HAP-1 (cell line): ENCODE measurements around the gene MAP3K5.

Source experiments
- DNase-seq, 2 experiments: peaks; one replicate each; pipeline ENCODE4 v3.0.0-alpha.2; 2016 to 2020; ENCODE audit warnings: low spot score in 2 of 2
- H3K27me3 ChIP-seq: fragments of 250-450 bp; sonication (Bioruptor Pico); 2 replicates; pipeline ENCODE4 v1.5.1; 2020; ENCODE audit warnings: low read depth, mild to moderate bottlenecking, moderate library complexity
- H3K36me3 ChIP-seq: fragments of 250-450 bp; sonication (Bioruptor Pico); replicated peaks from 2 replicates; pipeline ENCODE4 v1.5.1; 2020; ENCODE audit warnings: mild to moderate bottlenecking
- H3K4me1 ChIP-seq: fragments of 250-450 bp; sonication (Bioruptor Pico); 2 replicates; pipeline ENCODE4 v1.5.1; 2020; ENCODE audit warnings: mild to moderate bottlenecking
- H3K4me3 ChIP-seq: fragments of 250-450 bp; sonication (Bioruptor Pico); 2 replicates; pipeline ENCODE4 v1.5.1; 2020; ENCODE audit warnings: mild to moderate bottlenecking, moderate library complexity
- H3K9me3 ChIP-seq: fragments of 250-450 bp; sonication (Bioruptor Pico); 2 replicates; pipeline ENCODE4 v1.5.1; 2020; ENCODE audit warnings: mild to moderate bottlenecking, moderate library complexity
- in situ Hi-C: fragments of 300-500 bp; cut with MboI; formaldehyde crosslinking; loops from 3 replicates; pipeline ENCODE4 v1.14.3; 2020; ENCODE audit warnings: low sequenced_read_pairs, inconsistent platforms, mixed read lengths

MAP3K5 gene

GRCh38 chr6:136657666-136658065 is 134.6 kb downstream of the MAP3K5 start:
- H3K4me3 ChIP-seq: no peak overlapping the region
- in situ Hi-C loops: no loop called here
- no peaks in the 10 kb centered on the region for H3K9me3 ChIP-seq
- H3K4me1 ChIP-seq: peaks cover 32% of the 10 kb centered on the region
- no peaks in the 10 kb centered on the region for H3K27me3 ChIP-seq
- no peaks in the 10 kb centered on the region; the same call in 1 of the 2 replicates for H3K36me3 ChIP-seq
- DNase-seq: no peak

GRCh38 chr6:136656121-136656520 is 136.2 kb downstream of the MAP3K5 start:
- no peak for DNase-seq
- Histone ChIP-seq H3K4me1 (peaks cover 17% of the 10 kb centered on the region), H3K9me3 (no peaks in the 10 kb centered on the region), H3K36me3 (no peaks in the 10 kb centered on the region; the same call in 1 of the 2 replicates), H3K4me3 (no peak overlapping the region), H3K27me3 (no peaks in the 10 kb centered on the region)
- in situ Hi-C loops: no loop called here

GRCh38 chr6:136655239-136656014 is 136.8 kb downstream of the MAP3K5 start:
- no peak for DNase-seq
- in situ Hi-C loops: no loop called here
- H3K4me3 ChIP-seq: no peak overlapping the region

GRCh38 chr6:136654086-136654485 is 138.2 kb downstream of the MAP3K5 start:
- Histone ChIP-seq H3K4me1 (no peaks in the 10 kb centered on the region), H3K36me3 (no peaks in the 10 kb centered on the region; the same call in 1 of the 2 replicates), H3K27me3 (no peaks in the 10 kb centered on the region), H3K9me3 (no peaks in the 10 kb centered on the region), H3K4me3 (no peak overlapping the region)
- in situ Hi-C loops: no loop called here
- no peak for DNase-seq

More at GRCh38 chr6:136655239-136656014, 136.8 kb downstream of the MAP3K5 start:
- Histone ChIP-seq H3K27me3 (no peaks in the 10 kb centered on the region), H3K4me1 (peaks cover 12% of the 10 kb centered on the region), H3K9me3 (no peaks in the 10 kb centered on the region), H3K36me3 (no peaks in the 10 kb centered on the region; the same call in 1 of the 2 replicates)

- Histone ChIP-seq H3K4me3 (no peak overlapping the region), H3K36me3 (no peaks in the 10 kb centered on the region; the same call in 1 of the 2 replicates), H3K9me3 (no peaks in the 10 kb centered on the region), H3K4me1 (no peaks in the 10 kb centered on the region), H3K27me3 (no peaks in the 10 kb centered on the region)
- DNase-seq: no peak
- in situ Hi-C loops: no loop called here
Observed at GRCh38 chr6:136652656-136653055, 139.6 kb downstream of the MAP3K5 start.

GRCh38 chr6:136651982-136652381 is 140.3 kb downstream of the MAP3K5 start:
- DNase-seq: no peak
- in situ Hi-C loops: no loop called here
- no peaks in the 10 kb centered on the region for H3K27me3 ChIP-seq

GRCh38 chr6:136647363-136647852 is 144.9 kb downstream of the MAP3K5 start:
- H3K27me3 ChIP-seq: no peaks in the 10 kb centered on the region
- H3K9me3 ChIP-seq: no peaks in the 10 kb centered on the region
- no peak for DNase-seq
- peaks cover 3% of the 10 kb centered on the region; the same call in 1 of the 2 replicates for H3K4me1 ChIP-seq
- H3K36me3 ChIP-seq: no peaks in the 10 kb centered on the region
- in situ Hi-C loops: no loop called here
- H3K4me3 ChIP-seq: no peak overlapping the region

More at GRCh38 chr6:136651982-136652381, 140.3 kb downstream of the MAP3K5 start:
- no peaks in the 10 kb centered on the region for H3K9me3 ChIP-seq
- H3K4me1 ChIP-seq: no peaks in the 10 kb centered on the region
- no peaks in the 10 kb centered on the region; the same call in 1 of the 2 replicates for H3K36me3 ChIP-seq
- no peak overlapping the region for H3K4me3 ChIP-seq

- in situ Hi-C loops: no loop called here
- no peak overlapping the region for H3K4me3 ChIP-seq
- H3K9me3 ChIP-seq: no peaks in the 10 kb centered on the region
- peaks cover 3% of the 10 kb centered on the region; the same call in 1 of the 2 replicates for H3K4me1 ChIP-seq
- no peaks in the 10 kb centered on the region for H3K36me3 ChIP-seq
- no peaks in the 10 kb centered on the region for H3K27me3 ChIP-seq
- peak in 1 of 2 experiments; percentile 15 for DNase-seq
Observed at GRCh38 chr6:136646377-136646776, 145.9 kb downstream of the MAP3K5 start.

- H3K36me3 ChIP-seq: peaks cover 3% of the 10 kb centered on the region; the same call in 1 of the 2 replicates
- no peaks in the 10 kb centered on the region for H3K27me3 ChIP-seq
- in situ Hi-C loops: loop anchor here (5.0 kb wide), 1 partner anchor 148 kb away; the partner anchor contains the start of gene MAP3K5
- no peak for DNase-seq
- H3K9me3 ChIP-seq: no peaks in the 10 kb centered on the region
- peaks cover 3% of the 10 kb centered on the region; the same call in 1 of the 2 replicates for H3K4me1 ChIP-seq
- H3K4me3 ChIP-seq: no peak overlapping the region
Observed at GRCh38 chr6:136644597-136644952, 147.7 kb downstream of the MAP3K5 start.

GRCh38 chr6:136643850-136644596 is 148.3 kb downstream of the MAP3K5 start:
- H3K9me3 ChIP-seq: no peaks in the 10 kb centered on the region
- peaks cover 3% of the 10 kb centered on the region; the same call in 1 of the 2 replicates for H3K4me1 ChIP-seq
- H3K36me3 ChIP-seq: peaks cover 3% of the 10 kb centered on the region; the same call in 1 of the 2 replicates
- in situ Hi-C loops: loop anchor here (5.0 kb wide), 1 partner anchor 148 kb away; the partner anchor contains the start of gene MAP3K5
- H3K4me3 ChIP-seq: no peak overlapping the region
- DNase-seq: peak; percentile 81 to 95
- no peaks in the 10 kb centered on the region for H3K27me3 ChIP-seq

GRCh38 chr6:136641873-136642465 is 150.3 kb downstream of the MAP3K5 start:
- DNase-seq: no peak
- no peaks in the 10 kb centered on the region for H3K27me3 ChIP-seq
- H3K36me3 ChIP-seq: peaks cover 6% of the 10 kb centered on the region; the same call in 1 of the 2 replicates
- no peak overlapping the region for H3K4me3 ChIP-seq
- H3K4me1 ChIP-seq: peaks cover 3% of the 10 kb centered on the region; the same call in 1 of the 2 replicates
- in situ Hi-C loops: loop anchor here (5.0 kb wide), 1 partner anchor 150 kb away; the partner anchor contains the start of gene MAP3K5
- H3K9me3 ChIP-seq: no peaks in the 10 kb centered on the region

- H3K36me3 ChIP-seq: peaks cover 11% of the 10 kb centered on the region; the same call in 1 of the 2 replicates
- peaks cover 3% of the 10 kb centered on the region; the same call in 1 of the 2 replicates for H3K4me1 ChIP-seq
- DNase-seq: no peak
- H3K9me3 ChIP-seq: no peaks in the 10 kb centered on the region
- no peak overlapping the region for H3K4me3 ChIP-seq
- in situ Hi-C loops: loop anchor here (5.0 kb wide), 1 partner anchor 151 kb away; the partner anchor contains the start of gene MAP3K5
- no peaks in the 10 kb centered on the region for H3K27me3 ChIP-seq
Observed at GRCh38 chr6:136641166-136641565, 151.1 kb downstream of the MAP3K5 start.
